Measurements from ENCODE around the gene ACTG2.
A peak's percentile ranks its signal among the peaks of the same experiment; 100 is the strongest.

Gene ACTG2

DNA sequence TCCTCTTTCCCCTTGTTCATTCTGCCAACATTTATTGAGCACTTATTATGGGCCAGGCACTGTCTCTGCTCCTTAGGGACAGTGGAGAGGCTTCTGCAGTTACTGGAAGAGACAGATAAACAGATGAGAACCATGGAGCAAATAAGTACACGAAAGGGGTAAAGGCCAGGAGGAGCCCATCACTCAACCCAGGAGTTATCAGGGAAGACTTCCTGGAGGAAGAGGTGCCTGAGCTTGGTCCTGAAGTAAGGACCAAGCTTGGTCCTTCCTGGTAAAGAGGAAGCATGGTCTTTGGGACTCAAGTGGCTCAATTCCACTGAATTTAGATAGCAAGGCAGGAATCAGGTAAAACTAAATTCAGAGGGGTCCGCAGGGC is 1.7 kb downstream of the ACTG2 start:
- no peak for DNase-seq (ENCODE audit: extremely low read depth, low read depth)
- TF ChIP-seq, protein P1, sequence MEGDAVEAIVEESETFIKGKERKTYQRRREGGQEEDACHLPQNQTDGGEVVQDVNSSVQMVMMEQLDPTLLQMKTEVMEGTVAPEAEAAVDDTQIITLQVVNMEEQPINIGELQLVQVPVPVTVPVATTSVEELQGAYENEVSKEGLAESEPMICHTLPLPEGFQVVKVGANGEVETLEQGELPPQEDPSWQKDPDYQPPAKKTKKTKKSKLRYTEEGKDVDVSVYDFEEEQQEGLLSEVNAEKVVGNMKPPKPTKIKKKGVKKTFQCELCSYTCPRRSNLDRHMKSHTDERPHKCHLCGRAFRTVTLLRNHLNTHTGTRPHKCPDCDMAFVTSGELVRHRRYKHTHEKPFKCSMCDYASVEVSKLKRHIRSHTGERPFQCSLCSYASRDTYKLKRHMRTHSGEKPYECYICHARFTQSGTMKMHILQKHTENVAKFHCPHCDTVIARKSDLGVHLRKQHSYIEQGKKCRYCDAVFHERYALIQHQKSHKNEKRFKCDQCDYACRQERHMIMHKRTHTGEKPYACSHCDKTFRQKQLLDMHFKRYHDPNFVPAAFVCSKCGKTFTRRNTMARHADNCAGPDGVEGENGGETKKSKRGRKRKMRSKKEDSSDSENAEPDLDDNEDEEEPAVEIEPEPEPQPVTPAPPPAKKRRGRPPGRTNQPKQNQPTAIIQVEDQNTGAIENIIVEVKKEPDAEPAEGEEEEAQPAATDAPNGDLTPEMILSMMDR (IDR thresholded peaks at IDR 0.05; ENCODE audit: low read depth, low read length) = no peak

DNA sequence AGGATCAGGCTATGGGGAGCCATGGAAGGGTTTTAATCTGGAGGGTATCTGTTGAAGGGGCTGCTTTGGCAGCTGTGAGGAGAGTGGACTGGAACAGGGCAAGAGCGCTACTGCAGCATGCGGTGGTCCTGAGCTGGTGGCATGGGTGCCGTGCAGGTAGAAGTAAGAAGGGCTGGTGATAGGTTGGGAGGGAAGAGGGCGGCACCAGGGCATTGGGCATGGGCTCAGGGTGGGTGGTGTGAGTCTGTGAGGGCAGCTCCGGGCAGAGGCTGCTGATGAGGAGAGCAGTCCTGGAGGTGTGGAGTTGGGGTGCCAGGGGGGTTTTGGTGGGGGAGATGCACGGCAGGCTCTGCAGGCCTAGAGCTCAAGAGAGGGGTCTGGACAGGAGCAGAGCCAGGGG is 2.1 kb downstream of the ACTG2 start:
- TF ChIP-seq, protein P1 (IDR thresholded peaks at IDR 0.05; ENCODE audit: low read depth, low read length) = no peak
- no peak for DNase-seq (ENCODE audit: extremely low read depth, low read depth)

- TF ChIP-seq, protein P1 (IDR thresholded peaks at IDR 0.05; ENCODE audit: low read depth, low read length) = no peak
- DNase-seq (ENCODE audit: extremely low read depth, low read depth) = no peak
Observed at GRCh38 chr2:73895473-73895872, 2.7 kb downstream of the ACTG2 start.

DNA sequence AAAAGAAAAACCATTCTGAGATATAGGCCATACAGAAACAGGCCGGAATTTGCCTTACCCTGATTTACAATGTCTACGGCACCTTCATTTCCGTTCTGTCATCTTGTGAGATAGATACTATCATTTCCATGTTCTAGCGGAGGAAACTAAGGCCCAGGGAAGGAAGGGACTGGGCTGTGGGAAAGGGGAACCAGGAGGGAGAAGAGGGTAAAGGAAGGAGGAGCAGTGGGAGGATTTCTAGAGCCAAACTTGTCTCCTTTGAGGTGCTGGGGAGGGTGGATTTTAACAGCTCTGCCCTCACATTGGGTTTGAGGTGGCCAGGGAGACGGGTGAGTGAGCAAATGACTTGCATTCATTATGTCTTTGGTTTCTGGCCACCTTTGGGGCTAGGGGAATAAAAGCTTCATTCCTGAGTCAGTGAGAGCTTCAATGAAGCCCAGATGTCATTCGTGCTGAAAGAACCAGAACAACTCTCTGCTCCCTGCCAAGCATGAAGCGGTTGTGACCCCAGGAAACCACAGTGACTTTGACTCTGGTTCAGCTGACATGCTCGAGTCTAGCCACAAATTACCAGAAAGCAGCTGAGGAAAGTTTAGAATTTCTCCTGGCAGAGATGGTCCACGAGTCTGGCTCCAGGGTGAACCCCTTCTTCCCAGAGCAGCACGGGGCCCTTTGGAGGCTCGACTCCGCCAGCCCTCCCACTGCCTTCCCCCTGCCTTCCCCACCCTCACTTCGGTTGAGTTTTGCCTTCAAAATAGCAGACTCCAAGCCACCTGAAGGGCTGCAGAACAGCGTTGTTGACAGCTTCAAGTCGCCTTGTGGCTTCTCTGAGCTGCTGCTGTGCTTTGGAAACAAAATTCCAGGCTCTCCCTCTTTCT is 3.8 kb downstream of the ACTG2 start:
- DNase-seq (ENCODE audit: extremely low read depth, low read depth) = peak; percentile 70
- TF ChIP-seq, protein P1 (IDR thresholded peaks at IDR 0.05; ENCODE audit: low read depth, low read length) = no peak

DNA sequence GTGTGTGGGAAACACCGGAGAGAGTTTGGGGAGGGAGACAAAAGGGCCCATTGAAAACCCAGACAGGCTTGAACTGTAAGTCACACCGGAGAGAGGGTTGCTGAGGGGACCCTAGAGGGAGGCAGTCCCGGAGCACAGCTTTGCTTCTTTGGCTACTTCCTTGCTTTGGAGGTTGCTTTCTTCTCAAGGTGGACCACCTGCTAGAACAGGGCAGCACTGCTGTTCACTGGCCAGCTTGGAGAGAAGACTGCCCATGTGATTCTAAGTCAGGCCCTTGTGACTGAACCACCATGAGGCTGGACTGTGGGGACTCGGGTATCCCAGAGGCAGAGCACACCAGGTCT is 4.4 kb downstream of the ACTG2 start:
- no peak for DNase-seq (ENCODE audit: extremely low read depth, low read depth)
- TF ChIP-seq, protein P1 (IDR thresholded peaks at IDR 0.05; ENCODE audit: low read depth, low read length) = no peak

DNA sequence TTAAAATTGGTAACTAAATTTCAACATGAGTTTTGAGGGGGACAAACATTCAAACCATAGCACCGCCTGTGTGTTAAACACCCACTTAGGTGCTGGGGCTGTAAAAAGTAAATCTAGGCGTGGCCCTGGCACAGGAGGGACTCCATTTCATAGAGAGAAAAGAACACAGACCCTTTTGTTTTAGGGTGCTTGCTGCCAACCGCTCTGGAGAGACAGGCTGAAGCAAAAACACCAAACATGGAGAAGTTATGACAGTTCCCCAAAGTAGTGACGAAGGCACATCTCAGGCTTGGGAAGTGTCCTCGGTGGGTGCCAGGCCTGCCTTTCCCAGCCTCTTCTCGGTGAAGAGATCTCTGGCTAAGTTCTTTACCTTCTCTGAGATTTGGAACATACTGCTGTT is 5.1 kb downstream of the ACTG2 start:
- TF ChIP-seq, protein P1 (IDR thresholded peaks at IDR 0.05; ENCODE audit: low read depth, low read length) = no peak
- DNase-seq (ENCODE audit: extremely low read depth, low read depth) = no peak

DNA sequence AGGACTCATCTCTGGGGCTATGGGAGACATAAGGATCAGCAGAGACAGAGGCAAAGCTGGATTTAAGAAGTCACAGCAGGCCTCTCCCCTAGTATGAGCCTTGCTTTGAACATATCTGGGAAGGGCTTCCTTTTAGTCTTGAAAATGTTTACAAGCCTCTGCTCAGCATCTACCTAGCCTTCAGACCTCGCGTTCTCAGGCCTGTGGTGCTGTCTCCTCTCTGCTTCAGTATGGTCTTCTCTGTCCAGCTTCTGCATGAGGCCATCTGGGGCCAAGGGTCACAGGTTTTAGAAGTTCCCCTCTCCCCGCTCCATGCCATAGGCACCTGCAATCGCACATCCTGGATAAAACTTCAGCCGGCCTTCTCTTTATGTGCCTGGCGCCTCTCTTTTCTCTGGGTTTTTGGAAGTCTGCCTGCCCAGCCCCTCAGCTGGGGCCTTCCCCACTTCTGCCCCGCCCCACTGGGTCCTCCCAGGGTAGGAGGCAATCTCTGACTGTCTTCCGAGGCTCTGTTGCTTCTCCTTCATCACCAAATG is 7.1 kb downstream of the ACTG2 start:
- TF ChIP-seq, protein P1 (IDR thresholded peaks at IDR 0.05; ENCODE audit: low read depth, low read length) = no peak
- no peak for DNase-seq (ENCODE audit: extremely low read depth, low read depth)
